Lower lobe of right lung (tissue), 2 donors: ENCODE data around the gene CHI3L2. TPM values are rescaled to one million over a fixed set of nuclear protein-coding genes. Genes with fewer than 3 reads are reported as not detected.

ENCODE experiments used
- ATAC-seq, 2 donors: fragments of 200-7000 bp; cut with Tn5 transposase; one replicate each; pipeline ENCODE4 v1.9.1; 2020 to 2022; ENCODE audit warnings: mild to moderate bottlenecking in 2 of 2, moderate library complexity in 2 of 2
- DNase-seq: peaks from one replicate; pipeline ENCODE4 v3.0.0-alpha.2; 2020
- H3K27ac ChIP-seq: fragments of 200-600 bp; one replicate; pipeline ENCODE4 v1.8.0; 2022
- H3K27me3 ChIP-seq: fragments of 200-600 bp; one replicate; pipeline ENCODE4 v1.8.0; 2022; ENCODE audit warnings: low read depth
- H3K36me3 ChIP-seq: fragments of 200-600 bp; one replicate; pipeline ENCODE4 v1.8.0; 2022; ENCODE audit warnings: mild to moderate bottlenecking
- H3K4me1 ChIP-seq: fragments of 200-600 bp; one replicate; pipeline ENCODE4 v1.8.0; 2022
- H3K4me3 ChIP-seq: fragments of 200-600 bp; one replicate; pipeline ENCODE4 v1.8.0; 2022; ENCODE audit warnings: mild to moderate bottlenecking
- H3K9me3 ChIP-seq: fragments of 200-600 bp; one replicate; pipeline ENCODE4 v1.8.0; 2022
- CTCF ChIP-seq: fragments of 200-600 bp; IDR thresholded peaks from one replicate; pipeline ENCODE4 v1.8.0; 2022; ENCODE audit warnings: antibody characterized with exemption, mild to moderate bottlenecking
- intact Hi-C: fragments of 100-400 bp; cut with DNase I; formaldehyde crosslinking; loops from one replicate; pipeline ENCODE4 v1.11.0; 2022
- total RNA-seq: library from RNA; stranded (reverse); fragmentation: NEBNext Ultra II Directional; extraction: Animal tissue kit (Norgen Biotek cat#: 25700); gene quantifications from one replicate; pipeline ENCODE4 v1.2.1, GENCODE V29; 2021
- donor health status: DM: no; HTN: yes; CAD: no; lungs with severe emphysema.

Gene CHI3L2
- total RNA-seq, 1 donor from 2014 or later = 31.2 TPM

GRCh38 chr1:111203681-111204200 lies 23.8 kb upstream of the CHI3L2 start:
- ATAC-seq = peak; percentile 86 to 87
- no peaks in the 10 kb centered on the region for H3K27me3 ChIP-seq

GRCh38 chr1:111204201-111204982 lies 23.1 kb upstream of the CHI3L2 start:
- TF ChIP-seq CTCF = peak; percentile 8
- peak; percentile 89 for DNase-seq
- Histone ChIP-seq H3K36me3 (no peaks in the 10 kb centered on the region), H3K4me1 (peaks cover 62% of the 10 kb centered on the region), H3K9me3 (no peaks in the 10 kb centered on the region), H3K4me3 (peak overlapping the region; percentile 78), H3K27me3 (no peaks in the 10 kb centered on the region), H3K27ac (peak overlapping the region; percentile 94)
- intact Hi-C loops = no loop called here
- peak; percentile 92 to 93 for ATAC-seq

More at GRCh38 chr1:111203681-111204200, 23.8 kb upstream of the CHI3L2 start:
- peak; percentile 97 for DNase-seq
- Histone ChIP-seq H3K36me3 (peaks cover 5% of the 10 kb centered on the region), H3K4me3 (peak overlapping the region; percentile 78), H3K27ac (peak overlapping the region; percentile 94), H3K9me3 (no peaks in the 10 kb centered on the region), H3K4me1 (peaks cover 67% of the 10 kb centered on the region)
- intact Hi-C loops = no loop called here
- TF ChIP-seq CTCF = no peak

- Histone ChIP-seq H3K4me1 (peaks cover 54% of the 10 kb centered on the region), H3K4me3 (peak overlapping the region; percentile 78), H3K36me3 (no peaks in the 10 kb centered on the region), H3K27me3 (no peaks in the 10 kb centered on the region), H3K27ac (peak overlapping the region; percentile 94), H3K9me3 (no peaks in the 10 kb centered on the region)
- DNase-seq (no peak), ATAC-seq (no peak)
- intact Hi-C loops = no loop called here
- no peak for TF ChIP-seq CTCF
Measured at GRCh38 chr1:111204983-111205713, 22.4 kb upstream of the CHI3L2 start.

- no peak for DNase-seq
- intact Hi-C loops = no loop called here
- Histone ChIP-seq H3K36me3 (no peaks in the 10 kb centered on the region), H3K27ac (peak overlapping the region; percentile 94), H3K4me1 (peaks cover 49% of the 10 kb centered on the region), H3K9me3 (no peaks in the 10 kb centered on the region), H3K4me3 (no peak overlapping the region), H3K27me3 (no peaks in the 10 kb centered on the region)
- ATAC-seq = no peak
- TF ChIP-seq CTCF = no peak
Measured at GRCh38 chr1:111205714-111206050, 21.8 kb upstream of the CHI3L2 start.

- TF ChIP-seq CTCF = no peak
- ATAC-seq = no peak
- Histone ChIP-seq H3K27me3 (no peaks in the 10 kb centered on the region), H3K4me1 (peaks cover 24% of the 10 kb centered on the region), H3K27ac (no peak overlapping the region), H3K4me3 (no peak overlapping the region), H3K36me3 (no peaks in the 10 kb centered on the region), H3K9me3 (no peaks in the 10 kb centered on the region)
- intact Hi-C loops = no loop called here
- DNase-seq = no peak
Measured at GRCh38 chr1:111208921-111209320, 18.6 kb upstream of the CHI3L2 start.
